Measurements from ENCODE around the gene ZNF200. TPM values are rescaled to one million over a fixed set of nuclear protein-coding genes. Genes with fewer than 3 reads are reported as not detected.

Gene ZNF200
- total RNA-seq, 4 donors from 2014 or later, result 4.1 to 17.6 (median 10.7) TPM

GRCh38 chr16:3179651-3180050 lies 55.3 kb downstream of the ZNF200 start:
- no peak for DNase-seq
- Histone ChIP-seq H3K27me3 (peaks cover 13 to 65% of the 10 kb centered on the region in 2 donors), H3K4me1 (no peaks in the 10 kb centered on the region), H3K36me3 (no peaks in the 10 kb centered on the region), H3K27ac (no peak overlapping the region), H3K9me3 (no peaks in the 10 kb centered on the region), H3K4me3 (no peak overlapping the region)
- TF ChIP-seq POLR2A (IDR thresholded peaks at IDR 0.05) (no peak), CTCF (IDR thresholded peaks at IDR 0.05) (no peak)
- intact Hi-C loops (cut with DNase I; ENCODE audit: low total_unique reads), result no loop called here

- DNase-seq, result no peak
- no peak overlapping the region for H3K27ac ChIP-seq
- peaks cover 27 to 66% of the 10 kb centered on the region in 2 donors for H3K27me3 ChIP-seq
- H3K36me3 ChIP-seq, result no peaks in the 10 kb centered on the region
- H3K9me3 ChIP-seq, result no peaks in the 10 kb centered on the region
- intact Hi-C loops (cut with DNase I; ENCODE audit: low total_unique reads), result no loop called here
- TF ChIP-seq POLR2A (IDR thresholded peaks at IDR 0.05) (no peak), CTCF (IDR thresholded peaks at IDR 0.05) (no peak)
- no peak overlapping the region for H3K4me3 ChIP-seq
- peaks cover 0 to 5% of the 10 kb centered on the region in 2 donors for H3K4me1 ChIP-seq
Measured at GRCh38 chr16:3175157-3176093, 59.5 kb downstream of the ZNF200 start.

- H3K4me1 ChIP-seq, result peaks cover 0 to 8% of the 10 kb centered on the region in 2 donors
- H3K27ac ChIP-seq, result no peak overlapping the region
- H3K9me3 ChIP-seq, result no peaks in the 10 kb centered on the region
- intact Hi-C loops (cut with DNase I; ENCODE audit: low total_unique reads), result no loop called here
- peaks cover 27 to 70% of the 10 kb centered on the region in 2 donors for H3K27me3 ChIP-seq
- H3K36me3 ChIP-seq, result no peaks in the 10 kb centered on the region
- no peak for DNase-seq
- TF ChIP-seq CTCF (IDR thresholded peaks at IDR 0.05), result no peak
- no peak for TF ChIP-seq POLR2A (IDR thresholded peaks at IDR 0.05)
- H3K4me3 ChIP-seq, result no peak overlapping the region
Measured at GRCh38 chr16:3174618-3175148, 60.3 kb downstream of the ZNF200 start.

- DNase-seq, result no peak
- H3K4me3 ChIP-seq, result no peak overlapping the region
- no peaks in the 10 kb centered on the region for H3K9me3 ChIP-seq
- H3K4me1 ChIP-seq, result peaks cover 0 to 8% of the 10 kb centered on the region in 2 donors
- peaks cover 27 to 72% of the 10 kb centered on the region in 2 donors for H3K27me3 ChIP-seq
- intact Hi-C loops (cut with DNase I; ENCODE audit: low total_unique reads), result no loop called here
- H3K36me3 ChIP-seq, result no peaks in the 10 kb centered on the region
- no peak overlapping the region for H3K27ac ChIP-seq
- no peak for TF ChIP-seq CTCF (IDR thresholded peaks at IDR 0.05)
- no peak for TF ChIP-seq POLR2A (IDR thresholded peaks at IDR 0.05)
Measured at GRCh38 chr16:3173892-3174617, 60.9 kb downstream of the ZNF200 start.

Other genes starting within 250 kb of the ZNF200 start
- 1 to 10 TPM in 1 of 4 donors, under 1 TPM in 1, not detected in 2; 0.21 to 1.8 TPM for gene CLDN9, start 222.2 kb downstream of the ZNF200 start, total RNA-seq
- 1 to 10 TPM in 1 of 4 donors, not detected in 3; 4.1 TPM for gene CLDN6, start 217.0 kb downstream of the ZNF200 start, total RNA-seq
- gene TNFRSF12A, start 214.8 kb downstream of the ZNF200 start, total RNA-seq, result 10 to 100 TPM; 12.6 to 76.2 (median 24.0) TPM
- 10 to 100 TPM in 3 of 4 donors, 1 to 10 TPM in 1; 3.6 to 67.5 (median 25.4) TPM for gene HCFC1R1, start 211.2 kb downstream of the ZNF200 start, total RNA-seq
- gene THOC6, start 211.1 kb downstream of the ZNF200 start, total RNA-seq, result 10 to 100 TPM in 3 of 4 donors, 1 to 10 TPM in 1; 3.8 to 29.0 (median 22.3) TPM
- gene BICDL2, start 198.2 kb downstream of the ZNF200 start, total RNA-seq, result 1 to 10 TPM in 1 of 4 donors, under 1 TPM in 2, not detected in 1; 0.26 to 1.9 (median 0.29) TPM
- gene MMP25, start 188.6 kb downstream of the ZNF200 start, total RNA-seq, result 1 to 10 TPM in 1 of 4 donors, under 1 TPM in 1, not detected in 2; 0.21 to 1.1 TPM
- 10 to 100 TPM in 3 of 4 donors, 1 to 10 TPM in 1; 7.5 to 37.1 (median 20.9) TPM for gene IL32, start 169.5 kb downstream of the ZNF200 start, total RNA-seq
- not detected for gene ZSCAN10, start 135.9 kb downstream of the ZNF200 start, total RNA-seq
- gene ZNF205, start 122.6 kb downstream of the ZNF200 start, total RNA-seq, result 10 to 100 TPM; 12.9 to 26.9 (median 18.3) TPM
- 100 to 1,000 TPM in 1 of 4 donors, 10 to 100 TPM in 1, 1 to 10 TPM in 1, under 1 TPM in 1; 0.77 to 101 (median 11.1) TPM for gene ZNF213, start 100.1 kb downstream of the ZNF200 start, total RNA-seq
- not detected for gene OR1F1, start 47.0 kb downstream of the ZNF200 start, total RNA-seq
- gene MEFV, start 21.5 kb upstream of the ZNF200 start, total RNA-seq, result 10 to 100 TPM in 1 of 4 donors, 1 to 10 TPM in 1, under 1 TPM in 2; 0.21 to 12.0 (median 1.1) TPM
- gene ZNF263, start 48.3 kb upstream of the ZNF200 start, total RNA-seq, result 10 to 100 TPM; 13.2 to 82.5 (median 53.9) TPM
- 10 to 100 TPM in 2 of 4 donors, 1 to 10 TPM in 2; 1.5 to 21.8 (median 10.1) TPM for gene TIGD7, start 70.3 kb upstream of the ZNF200 start, total RNA-seq
- gene ZNF75A, start 70.3 kb upstream of the ZNF200 start, total RNA-seq, result 10 to 100 TPM in 3 of 4 donors, 1 to 10 TPM in 1; 8.8 to 54.5 (median 30.9) TPM
- gene OR2C1, start 120.7 kb upstream of the ZNF200 start, total RNA-seq, result under 1 TPM in 2 of 4 donors, not detected in 2; 0.52 to 0.69 TPM
- 10 to 100 TPM in 3 of 4 donors, 1 to 10 TPM in 1; 1.8 to 27.6 (median 16.1) TPM for gene ZSCAN32, start 165.8 kb upstream of the ZNF200 start, total RNA-seq
- gene ZNF174, start 166.1 kb upstream of the ZNF200 start, total RNA-seq, result 10 to 100 TPM in 3 of 4 donors, 1 to 10 TPM in 1; 5.6 to 16.2 (median 12.3) TPM
- gene ZNF597, start 208.3 kb upstream of the ZNF200 start, total RNA-seq, result 1 to 10 TPM; 1.3 to 5.2 (median 2.7) TPM
- 10 to 100 TPM; 17.4 to 45.1 (median 27.9) TPM for gene NAA60, start 208.5 kb upstream of the ZNF200 start, total RNA-seq